ENCODE results near the gene TEX51.
A peak's percentile ranks its signal among the peaks of the same experiment; 100 is the strongest.

Gene TEX51

GRCh38 chr2:126915903-126916302 lies 17.2 kb downstream of the TEX51 start:
- DNase-seq = no peak

GRCh38 chr2:126916744-126917143 lies 18.1 kb downstream of the TEX51 start:
- DNase-seq = no peak

GRCh38 chr2:126921066-126921465 lies 22.4 kb downstream of the TEX51 start:
- no peak for DNase-seq

- no peak for DNase-seq
These were observed 32.4 kb downstream of the TEX51 start for GRCh38 chr2:126930970-126931590.

GRCh38 chr2:126932529-126932928 lies 33.8 kb downstream of the TEX51 start:
- DNase-seq = no peak

GRCh38 chr2:126932966-126933710 lies 34.4 kb downstream of the TEX51 start:
- DNase-seq = peak; percentile 75

- DNase-seq = no peak
These were observed 35.0 kb downstream of the TEX51 start for GRCh38 chr2:126933711-126934091.

- DNase-seq = no peak
These were observed 36.1 kb downstream of the TEX51 start for GRCh38 chr2:126934809-126935208.

GRCh38 chr2:126935774-126936173 lies 37.1 kb downstream of the TEX51 start:
- DNase-seq = no peak

GRCh38 chr2:126936219-126936723 lies 37.6 kb downstream of the TEX51 start:
- no peak for DNase-seq

GRCh38 chr2:126940331-126940730 lies 41.6 kb downstream of the TEX51 start:
- DNase-seq = no peak

GRCh38 chr2:126942427-126943203 lies 43.9 kb downstream of the TEX51 start:
- no peak for DNase-seq

- DNase-seq = no peak
These were observed 45.1 kb downstream of the TEX51 start for GRCh38 chr2:126943612-126944348.

- no peak for DNase-seq
These were observed 46.4 kb downstream of the TEX51 start for GRCh38 chr2:126945118-126945517.

GRCh38 chr2:126946318-126947102 lies 47.8 kb downstream of the TEX51 start:
- DNase-seq = no peak

GRCh38 chr2:126947103-126947429 lies 48.4 kb downstream of the TEX51 start:
- DNase-seq = no peak

GRCh38 chr2:126949775-126950174 lies 51.1 kb downstream of the TEX51 start:
- no peak for DNase-seq

GRCh38 chr2:126950504-126950903 lies 51.8 kb downstream of the TEX51 start:
- no peak for DNase-seq

All from NCI-H1694 (cell line).